GM23338 (cell line): ENCODE data around the gene RNF44. TPM values are rescaled to one million over a fixed set of nuclear protein-coding genes. Genes with fewer than 3 reads are reported as not detected.

Experiments used
- ATAC-seq: fragments of 200-7000 bp; cut with Tn5 transposase; 3 replicates; pipeline ENCODE4 v1.9.1; 2020
- DNase-seq: peaks from one replicate; pipeline ENCODE4 v3.0.0-alpha.2; 2015; ENCODE audit warnings: low spot score
- H2AFZ ChIP-seq: fragments of 200-600 bp; sonication (generic); 2 replicates; pipeline ENCODE4 v1.8.0; 2016; ENCODE audit warnings: antibody characterized with exemption, mild to moderate bottlenecking, moderate library complexity
- H3F3A ChIP-seq: fragments of 200-600 bp; sonication (generic); replicated peaks from 2 replicates; pipeline ENCODE4 v1.8.0; 2017; ENCODE audit warnings: antibody characterized with exemption, mixed run types, low read depth
- H3K27ac ChIP-seq: fragments of 200-600 bp; sonication (generic); 2 replicates; pipeline ENCODE4 v1.6.1; 2016; ENCODE audit warnings: low read depth
- H3K27me3 ChIP-seq: fragments of 200-600 bp; sonication (generic); 2 replicates; pipeline ENCODE4 v1.8.0; 2016; ENCODE audit warnings: mild to moderate bottlenecking, mixed run types, moderate library complexity; ENCODE audit not compliant: insufficient read depth
- H3K36me3 ChIP-seq: fragments of 200-600 bp; sonication (generic); 2 replicates; pipeline ENCODE4 v1.8.0; 2016; ENCODE audit warnings: mild to moderate bottlenecking; ENCODE audit not compliant: insufficient read depth
- H3K4me1 ChIP-seq: fragments of 200-600 bp; sonication (generic); 2 replicates; pipeline ENCODE4 v1.8.0; 2016; ENCODE audit warnings: mild to moderate bottlenecking, moderate library complexity; ENCODE audit not compliant: insufficient read depth
- H3K4me2 ChIP-seq: fragments of 200-600 bp; sonication (generic); 2 replicates; pipeline ENCODE4 v1.7.1; 2017; ENCODE audit warnings: mixed run types
- H3K4me3 ChIP-seq: fragments of 200-600 bp; sonication (generic); 2 replicates; pipeline ENCODE4 v1.6.1; 2016; ENCODE audit warnings: mixed run types
- H3K79me2 ChIP-seq: fragments of 200-600 bp; sonication (generic); replicated peaks from 2 replicates; pipeline ENCODE4 v1.8.0; 2017; ENCODE audit warnings: mild to moderate bottlenecking; ENCODE audit not compliant: insufficient read depth
- H3K9me2 ChIP-seq: fragments of 200-600 bp; sonication (generic); 2 replicates; pipeline ENCODE4 v1.8.0; 2017; ENCODE audit not compliant: insufficient read depth
- H4K20me1 ChIP-seq: fragments of 200-600 bp; sonication (generic); replicated peaks from 2 replicates; pipeline ENCODE4 v1.8.0; 2017; ENCODE audit warnings: mild to moderate bottlenecking; ENCODE audit not compliant: insufficient read depth
- H3K27ac Mint-ChIP-seq: 2 replicates; pipeline ENCODE4 v1.8.0; 2020; ENCODE audit warnings: inconsistent platforms, mild to moderate bottlenecking, moderate library complexity, mixed read lengths
- H3K27me3 Mint-ChIP-seq: 3 replicates; pipeline ENCODE4 v1.8.0; 2022; ENCODE audit warnings: low read depth, mild to moderate bottlenecking, moderate library complexity, mixed read lengths, inconsistent platforms; ENCODE audit not compliant: insufficient read depth, poor library complexity
- H3K36me3 Mint-ChIP-seq: 3 replicates; pipeline ENCODE4 v1.8.0; 2021; ENCODE audit warnings: low read depth, mild to moderate bottlenecking, inconsistent platforms, moderate library complexity, mixed read lengths
- H3K4me1 Mint-ChIP-seq: 3 replicates; pipeline ENCODE4 v1.8.0; 2020; ENCODE audit warnings: mild to moderate bottlenecking, inconsistent platforms, mixed read lengths
- H3K4me3 Mint-ChIP-seq: 3 replicates; pipeline ENCODE4 v1.8.0; 2021; ENCODE audit warnings: moderate library complexity, mild to moderate bottlenecking, inconsistent platforms, mixed read lengths
- H3K9me3 Mint-ChIP-seq: 3 replicates; pipeline ENCODE4 v1.8.0; 2020; ENCODE audit warnings: moderate library complexity, mild to moderate bottlenecking, inconsistent platforms, mixed read lengths
- CREB1 ChIP-seq: fragments of 250-450 bp; sonication (Bioruptor Pico); IDR thresholded peaks from 2 replicates; pipeline ENCODE4 v1.5.0; 2020; ENCODE audit warnings: low read depth, mild to moderate bottlenecking, moderate library complexity
- JUNB ChIP-seq: IDR thresholded peaks from one replicate; pipeline ENCODE4 v1.6.1; 2016; ENCODE audit warnings: antibody characterized with exemption; ENCODE audit not compliant: unreplicated experiment
- NANOG ChIP-seq: IDR thresholded peaks from 2 replicates; pipeline ENCODE4 v1.6.1; 2016; ENCODE audit warnings: antibody characterized with exemption, borderline replicate concordance
- ZNF331 ChIP-seq: fragments of 250-450 bp; sonication (Bioruptor Pico); IDR thresholded peaks from 2 replicates; pipeline ENCODE4 v1.5.0; 2020; ENCODE audit warnings: low read depth, mild to moderate bottlenecking, moderate library complexity
- polyA plus RNA-seq: library from polyadenylated mRNA; unstranded; fragments of >200 nt; fragmentation: Nextera tagmentation; extraction: Ambion mirVana; gene quantifications from 2 replicates; pipeline ENCODE4 v1.2.1, GENCODE V29; 2016
- total RNA-seq: library from RNA; depleted of rRNA; stranded (reverse); fragments of >200 nt; shearing (Covaris generic); gene quantifications from 2 replicates; pipeline ENCODE4 v1.2.3, GENCODE V29; 2014
- TF ChIP-seq, protein P1 (sequence below), 2 experiments: fragments of 200-600 bp in 1 of 2; sonication (generic) in 1 of 2; conservative IDR thresholded peaks; 2 replicates each; pipeline versions ENCODE4 v1.5.1 to v1.6.1; 2016 to 2017; ENCODE audit warnings: antibody characterized with exemption in 2 of 2, low read depth in 2 of 2, mild to moderate bottlenecking in 2 of 2, moderate library complexity in 1 of 2
- TF ChIP-seq, protein P2 (sequence below): IDR thresholded peaks from one replicate; pipeline ENCODE4 v1.6.1; 2018; ENCODE audit warnings: antibody characterized with exemption; ENCODE audit not compliant: unreplicated experiment
- TF ChIP-seq, protein P3 (sequence below): IDR thresholded peaks from 2 replicates; pipeline ENCODE4 v1.6.1; 2016; ENCODE audit warnings: antibody characterized with exemption

Gene RNF44
- total and polyA plus RNA-seq, 2 experiments from 2014 or later = 56.7 to 104 TPM

GRCh38 chr5:176528301-176528700, 8.9 kb downstream of the RNF44 start (continued):
- TF ChIP-seq, protein P1, sequence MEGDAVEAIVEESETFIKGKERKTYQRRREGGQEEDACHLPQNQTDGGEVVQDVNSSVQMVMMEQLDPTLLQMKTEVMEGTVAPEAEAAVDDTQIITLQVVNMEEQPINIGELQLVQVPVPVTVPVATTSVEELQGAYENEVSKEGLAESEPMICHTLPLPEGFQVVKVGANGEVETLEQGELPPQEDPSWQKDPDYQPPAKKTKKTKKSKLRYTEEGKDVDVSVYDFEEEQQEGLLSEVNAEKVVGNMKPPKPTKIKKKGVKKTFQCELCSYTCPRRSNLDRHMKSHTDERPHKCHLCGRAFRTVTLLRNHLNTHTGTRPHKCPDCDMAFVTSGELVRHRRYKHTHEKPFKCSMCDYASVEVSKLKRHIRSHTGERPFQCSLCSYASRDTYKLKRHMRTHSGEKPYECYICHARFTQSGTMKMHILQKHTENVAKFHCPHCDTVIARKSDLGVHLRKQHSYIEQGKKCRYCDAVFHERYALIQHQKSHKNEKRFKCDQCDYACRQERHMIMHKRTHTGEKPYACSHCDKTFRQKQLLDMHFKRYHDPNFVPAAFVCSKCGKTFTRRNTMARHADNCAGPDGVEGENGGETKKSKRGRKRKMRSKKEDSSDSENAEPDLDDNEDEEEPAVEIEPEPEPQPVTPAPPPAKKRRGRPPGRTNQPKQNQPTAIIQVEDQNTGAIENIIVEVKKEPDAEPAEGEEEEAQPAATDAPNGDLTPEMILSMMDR (conservative IDR thresholded peaks at IDR 0.05; ENCODE audit: low read depth in 2 of 2) = no peak
- TF ChIP-seq JUNB = no peak
- TF ChIP-seq, protein P2, sequence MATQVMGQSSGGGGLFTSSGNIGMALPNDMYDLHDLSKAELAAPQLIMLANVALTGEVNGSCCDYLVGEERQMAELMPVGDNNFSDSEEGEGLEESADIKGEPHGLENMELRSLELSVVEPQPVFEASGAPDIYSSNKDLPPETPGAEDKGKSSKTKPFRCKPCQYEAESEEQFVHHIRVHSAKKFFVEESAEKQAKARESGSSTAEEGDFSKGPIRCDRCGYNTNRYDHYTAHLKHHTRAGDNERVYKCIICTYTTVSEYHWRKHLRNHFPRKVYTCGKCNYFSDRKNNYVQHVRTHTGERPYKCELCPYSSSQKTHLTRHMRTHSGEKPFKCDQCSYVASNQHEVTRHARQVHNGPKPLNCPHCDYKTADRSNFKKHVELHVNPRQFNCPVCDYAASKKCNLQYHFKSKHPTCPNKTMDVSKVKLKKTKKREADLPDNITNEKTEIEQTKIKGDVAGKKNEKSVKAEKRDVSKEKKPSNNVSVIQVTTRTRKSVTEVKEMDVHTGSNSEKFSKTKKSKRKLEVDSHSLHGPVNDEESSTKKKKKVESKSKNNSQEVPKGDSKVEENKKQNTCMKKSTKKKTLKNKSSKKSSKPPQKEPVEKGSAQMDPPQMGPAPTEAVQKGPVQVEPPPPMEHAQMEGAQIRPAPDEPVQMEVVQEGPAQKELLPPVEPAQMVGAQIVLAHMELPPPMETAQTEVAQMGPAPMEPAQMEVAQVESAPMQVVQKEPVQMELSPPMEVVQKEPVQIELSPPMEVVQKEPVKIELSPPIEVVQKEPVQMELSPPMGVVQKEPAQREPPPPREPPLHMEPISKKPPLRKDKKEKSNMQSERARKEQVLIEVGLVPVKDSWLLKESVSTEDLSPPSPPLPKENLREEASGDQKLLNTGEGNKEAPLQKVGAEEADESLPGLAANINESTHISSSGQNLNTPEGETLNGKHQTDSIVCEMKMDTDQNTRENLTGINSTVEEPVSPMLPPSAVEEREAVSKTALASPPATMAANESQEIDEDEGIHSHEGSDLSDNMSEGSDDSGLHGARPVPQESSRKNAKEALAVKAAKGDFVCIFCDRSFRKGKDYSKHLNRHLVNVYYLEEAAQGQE = no peak
- no peak for TF ChIP-seq ZNF331 (CRISPR knock-in tag)

DNA sequence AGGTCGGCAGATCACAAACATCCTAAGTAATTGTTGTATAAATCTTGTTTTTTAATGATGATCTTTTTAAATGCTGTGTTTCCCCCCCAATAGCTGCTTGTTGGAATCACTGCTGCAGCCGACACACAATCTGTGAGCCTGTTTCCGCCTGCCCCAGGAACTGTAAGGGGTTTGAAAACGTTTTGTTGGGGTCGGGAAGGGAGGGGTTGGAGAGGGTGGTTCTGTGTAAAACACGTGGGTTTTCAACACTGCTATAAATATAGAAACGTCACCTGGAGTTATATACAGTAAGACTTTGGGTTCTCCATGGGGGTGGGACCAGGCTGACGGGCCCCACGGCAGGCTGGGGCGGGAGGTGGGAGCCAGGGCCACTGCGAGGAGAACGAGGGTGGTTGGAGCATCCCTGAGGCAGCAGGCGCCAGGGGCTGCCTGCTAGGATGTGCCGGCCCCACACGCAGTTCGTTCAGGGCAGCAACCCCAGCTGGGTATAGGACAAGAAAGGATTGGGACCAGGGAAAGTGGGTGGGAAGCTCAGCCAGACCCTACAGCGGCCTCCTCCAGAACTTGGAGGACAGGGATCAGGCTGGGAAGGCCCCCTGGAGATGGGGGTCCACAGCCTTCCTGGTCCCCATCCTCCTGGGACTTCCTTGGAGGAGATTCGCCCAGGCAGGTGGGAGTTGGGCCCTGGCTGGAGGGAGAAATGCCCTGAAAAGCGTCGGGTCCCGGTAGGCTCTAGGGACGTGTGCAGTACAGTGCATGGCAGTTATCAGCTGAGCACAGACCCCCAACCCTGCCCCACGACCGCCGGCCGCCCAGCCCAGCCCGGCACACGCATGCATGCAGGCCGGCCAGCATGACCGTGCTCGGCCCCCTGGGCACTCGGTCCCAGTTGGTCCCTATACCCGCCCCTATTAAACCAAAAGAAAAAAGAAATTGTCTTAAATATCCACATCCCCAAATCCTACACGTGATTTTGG, 9.7 kb downstream of the RNF44 start:
- Histone ChIP-seq H3K36me3 (peaks cover 14% of the 10 kb centered on the region; the same call in 1 of the 2 replicates), H3K27me3 (no peaks in the 10 kb centered on the region), H2AFZ (no peak overlapping the region), H3K27ac (no peak overlapping the region; the same call in 1 of the 2 replicates), H4K20me1 (peaks cover 7% of the 10 kb centered on the region; the same call in 1 of the 2 replicates), H3K79me2 (peaks cover 10% of the 10 kb centered on the region), H3K4me1 (no peaks in the 10 kb centered on the region), H3K4me2 (no peak overlapping the region), H3K4me3 (no peak overlapping the region), H3F3A (peaks cover 9% of the 10 kb centered on the region; the same call in 1 of the 2 replicates), H3K9me2 (no peaks in the 10 kb centered on the region)
- peak; percentile 12; the same call in 2 of the 3 replicates for ATAC-seq
- H3K4me3 Mint-ChIP-seq = no peak overlapping the region
- no peak for DNase-seq
- no peaks in the 10 kb centered on the region for H3K9me3 Mint-ChIP-seq
- H3K4me1 Mint-ChIP-seq = no peaks in the 10 kb centered on the region
- H3K27ac Mint-ChIP-seq = no peak overlapping the region
- peaks cover 37% of the 10 kb centered on the region for H3K36me3 Mint-ChIP-seq
- peaks cover 13% of the 10 kb centered on the region for H3K27me3 Mint-ChIP-seq
- TF ChIP-seq, protein P2 = no peak
- TF ChIP-seq, protein P3, sequence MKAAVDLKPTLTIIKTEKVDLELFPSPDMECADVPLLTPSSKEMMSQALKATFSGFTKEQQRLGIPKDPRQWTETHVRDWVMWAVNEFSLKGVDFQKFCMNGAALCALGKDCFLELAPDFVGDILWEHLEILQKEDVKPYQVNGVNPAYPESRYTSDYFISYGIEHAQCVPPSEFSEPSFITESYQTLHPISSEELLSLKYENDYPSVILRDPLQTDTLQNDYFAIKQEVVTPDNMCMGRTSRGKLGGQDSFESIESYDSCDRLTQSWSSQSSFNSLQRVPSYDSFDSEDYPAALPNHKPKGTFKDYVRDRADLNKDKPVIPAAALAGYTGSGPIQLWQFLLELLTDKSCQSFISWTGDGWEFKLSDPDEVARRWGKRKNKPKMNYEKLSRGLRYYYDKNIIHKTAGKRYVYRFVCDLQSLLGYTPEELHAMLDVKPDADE = no peak
- TF ChIP-seq CREB1 (CRISPR knock-in tag) (no peak), NANOG (no peak)
